Inflammatory macrophage treated with lipopolysaccharide for 4 hours (primary cell): ENCODE measurements around the gene ACAN.

ENCODE experiments used
- DNase-seq: peaks from one replicate; pipeline ENCODE4 v3.0.0-alpha.2; 2020

Gene ACAN

GRCh38 chr15:88880944-88881740 lies 77.9 kb downstream of the ACAN start:
- DNase-seq, result no peak

GRCh38 chr15:88881775-88882174 lies 78.5 kb downstream of the ACAN start:
- no peak for DNase-seq

- no peak for DNase-seq
These were observed 79.5 kb downstream of the ACAN start for GRCh38 chr15:88882785-88883184.

DNA sequence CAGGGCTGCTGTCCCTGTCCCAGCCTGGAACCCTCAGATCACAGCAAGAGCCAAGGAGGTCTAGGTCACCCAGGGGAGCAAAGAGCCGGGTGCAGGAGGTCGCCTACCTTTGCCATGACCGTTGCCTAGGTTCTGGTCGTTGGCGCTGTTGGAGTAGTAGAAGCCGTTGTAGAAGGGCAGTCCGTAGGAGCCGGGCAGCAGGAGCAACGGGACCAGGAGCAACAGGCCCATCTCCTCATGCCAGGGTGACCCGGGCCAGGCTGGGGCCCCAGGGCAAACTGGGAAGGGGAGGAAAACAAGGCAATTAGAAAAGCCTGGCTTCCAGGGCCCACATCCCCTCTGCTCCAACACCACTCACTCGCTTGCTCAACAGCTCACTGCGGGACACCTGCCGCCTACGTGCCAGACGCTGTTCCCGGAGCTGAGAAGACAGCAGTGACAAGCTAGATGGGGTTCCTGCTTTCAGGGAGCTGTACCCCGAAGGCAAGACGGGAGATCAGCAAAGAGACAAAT lies 83.9 kb downstream of the ACAN start:
- no peak for DNase-seq

- no peak for DNase-seq
These were observed 85.5 kb downstream of the ACAN start for GRCh38 chr15:88888719-88889118.

GRCh38 chr15:88890495-88890894 lies 87.3 kb downstream of the ACAN start:
- no peak for DNase-seq

GRCh38 chr15:88891540-88892254 lies 88.5 kb downstream of the ACAN start:
- DNase-seq, result no peak

- DNase-seq, result peak; percentile 30
These were observed 91.1 kb downstream of the ACAN start for GRCh38 chr15:88894348-88894818.

DNA sequence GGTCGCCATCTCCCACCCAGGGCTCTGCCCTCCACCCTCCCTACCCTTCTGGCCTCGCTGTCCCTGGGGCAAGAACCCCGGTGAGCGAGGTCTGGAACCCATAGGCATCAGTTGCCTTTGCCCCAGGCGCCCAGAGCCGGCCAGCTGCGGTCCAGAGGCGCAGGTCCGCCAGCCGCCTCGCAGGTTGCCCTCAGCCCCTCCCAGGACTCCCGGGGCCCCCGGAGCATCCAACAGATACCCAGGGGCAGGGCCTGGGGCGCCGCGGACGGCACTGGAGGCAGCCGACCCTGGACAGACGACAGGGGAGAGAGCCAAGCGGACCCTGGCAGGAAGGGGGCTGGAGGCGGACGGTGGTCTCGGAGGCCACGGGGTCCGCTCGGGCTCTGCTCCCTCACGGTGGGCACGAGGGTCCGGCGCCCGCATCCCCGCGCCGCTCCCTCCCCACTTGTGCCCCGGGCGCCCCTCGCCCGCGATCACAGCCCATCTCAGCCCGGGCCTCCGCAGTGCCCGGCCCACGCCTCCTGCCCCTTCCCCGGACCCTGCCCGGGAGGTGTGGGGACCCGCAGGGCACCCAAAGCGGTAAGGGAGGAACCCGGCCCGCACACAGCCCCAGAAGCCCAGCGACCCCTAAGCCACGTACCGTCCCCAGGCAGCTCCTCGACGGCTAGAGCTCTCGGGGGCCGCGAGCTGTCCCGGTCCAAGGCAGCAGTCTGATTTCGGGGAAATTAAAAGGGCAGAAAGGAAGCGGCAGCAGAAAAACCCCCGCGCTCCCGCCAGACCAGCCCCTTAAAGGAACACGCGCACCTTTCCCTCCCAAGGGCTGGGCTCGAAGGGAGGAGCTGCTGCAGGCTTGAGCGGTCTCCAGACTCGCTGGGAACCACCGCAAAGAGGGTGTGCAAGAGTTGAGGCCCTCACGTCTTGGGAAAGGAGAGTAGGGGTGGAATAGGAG lies 91.9 kb downstream of the ACAN start, which contains the start of gene HAPLN3:
TSS of gene HAPLN3 (minus strand) at position 726 of the 949 bp plus-strand sequence. CDS start 8,246 bp downstream, outside the sequence.
- DNase-seq, result peak; percentile 46

- no peak for DNase-seq
These were observed 93.2 kb downstream of the ACAN start for GRCh38 chr15:88896333-88897033.

GRCh38 chr15:88897142-88897455 lies 93.9 kb downstream of the ACAN start:
- DNase-seq, result no peak

DNA sequence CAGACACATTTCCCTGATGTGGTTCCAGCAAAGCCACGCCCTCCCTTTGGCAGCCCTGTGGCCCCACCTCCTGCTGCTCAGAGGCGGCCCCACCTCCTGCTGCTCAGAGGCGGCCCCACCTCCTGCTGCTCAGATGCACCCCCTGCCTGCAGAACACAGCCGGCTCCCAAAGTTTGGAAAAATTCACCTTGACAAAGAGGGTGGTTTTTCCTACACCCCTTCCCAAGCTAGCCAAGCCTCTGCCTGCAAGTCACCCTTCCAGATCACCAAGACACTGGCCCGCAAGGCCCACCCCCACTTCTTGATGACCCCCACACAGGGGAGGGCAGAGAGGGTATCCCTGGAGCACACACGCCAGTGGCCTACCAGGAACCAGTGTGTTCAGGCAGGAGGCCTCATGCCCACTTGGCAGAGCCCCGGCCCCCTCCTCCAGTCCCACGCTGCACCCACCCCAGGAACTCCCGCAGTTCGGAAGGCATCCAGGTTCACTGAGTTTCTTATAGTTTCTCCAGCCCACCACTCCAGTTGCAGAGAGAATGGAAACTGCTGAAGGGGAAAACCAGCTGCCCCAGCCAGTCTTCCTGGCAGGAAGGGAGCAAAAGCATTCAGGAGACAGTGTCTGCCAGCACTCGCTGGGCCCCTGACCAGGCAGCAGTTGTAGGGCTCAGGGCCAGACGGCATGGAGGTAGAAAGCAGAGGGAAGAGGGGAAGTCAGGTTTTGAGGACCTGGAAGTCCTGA lies 94.4 kb downstream of the ACAN start:
- DNase-seq, result peak; percentile 77

GRCh38 chr15:88898736-88899135 lies 95.5 kb downstream of the ACAN start:
- DNase-seq, result no peak

DNA sequence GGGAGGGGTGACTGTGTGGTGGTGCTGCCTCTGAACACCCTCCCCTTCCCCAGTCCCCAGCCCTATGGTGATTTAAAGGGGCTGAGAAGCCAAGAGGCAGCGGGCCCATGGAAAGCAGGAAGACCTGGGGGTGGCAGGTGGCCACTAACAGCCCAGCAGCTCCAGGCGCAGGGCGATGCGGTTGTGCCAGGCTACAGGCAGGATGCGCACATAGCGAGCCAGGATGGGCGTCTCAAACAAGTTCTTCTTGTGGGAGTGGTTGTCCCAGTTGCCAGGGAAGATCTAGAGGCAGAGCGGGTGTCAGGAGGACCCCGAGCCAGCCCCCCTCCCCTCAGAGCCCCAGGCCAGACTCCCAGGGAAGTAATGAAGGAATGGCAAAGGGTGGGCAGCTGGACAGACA lies 96.0 kb downstream of the ACAN start:
- no peak for DNase-seq

DNA sequence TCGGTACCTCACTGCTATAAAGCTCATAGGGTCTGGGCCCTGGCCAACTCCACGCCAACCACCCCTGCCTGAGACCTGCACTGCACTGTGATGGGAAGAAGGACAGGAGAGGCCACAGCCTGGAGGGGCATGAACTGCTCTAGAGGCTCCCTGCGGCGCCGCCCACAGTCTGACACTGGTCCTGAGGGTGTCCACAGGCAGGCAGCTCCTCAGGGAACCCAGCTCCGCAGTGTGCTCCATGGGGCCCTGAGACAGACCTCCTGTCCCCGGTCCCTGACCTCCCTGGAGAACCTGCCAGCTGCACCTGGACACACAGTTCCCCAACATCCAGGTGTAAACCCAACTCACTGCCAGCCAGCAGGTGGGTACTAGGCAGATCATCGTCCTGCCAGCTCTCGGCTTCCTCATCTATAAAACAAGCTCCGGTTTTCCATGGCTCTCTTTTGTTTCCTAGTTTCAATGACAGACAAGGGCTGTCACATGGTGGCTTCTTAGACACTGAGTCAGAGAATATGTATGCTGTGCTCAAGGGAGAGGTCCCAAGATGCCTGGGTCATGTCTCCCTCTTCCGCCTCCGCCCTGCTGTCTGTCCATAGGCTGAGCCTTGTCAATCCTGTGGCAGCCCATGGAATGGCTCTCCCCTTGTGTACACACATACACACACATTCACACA lies 97.2 kb downstream of the ACAN start:
- peak; percentile 30 for DNase-seq

DNA sequence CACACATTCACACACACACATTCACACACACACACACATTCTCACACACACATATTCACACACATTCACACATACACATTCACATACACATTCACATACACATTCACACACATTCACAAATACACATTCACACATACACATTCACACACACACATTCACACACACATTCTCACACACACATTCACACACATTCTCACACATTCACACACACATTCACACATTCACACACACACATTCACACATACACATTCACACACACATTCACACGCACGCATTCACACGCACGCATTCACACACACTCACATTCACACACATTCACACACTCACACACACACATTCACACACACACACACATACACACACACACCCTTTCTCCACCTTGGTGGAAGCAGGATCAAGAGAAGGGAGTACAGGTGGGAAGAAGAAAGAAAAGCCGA lies 97.8 kb downstream of the ACAN start:
- no peak for DNase-seq

DNA sequence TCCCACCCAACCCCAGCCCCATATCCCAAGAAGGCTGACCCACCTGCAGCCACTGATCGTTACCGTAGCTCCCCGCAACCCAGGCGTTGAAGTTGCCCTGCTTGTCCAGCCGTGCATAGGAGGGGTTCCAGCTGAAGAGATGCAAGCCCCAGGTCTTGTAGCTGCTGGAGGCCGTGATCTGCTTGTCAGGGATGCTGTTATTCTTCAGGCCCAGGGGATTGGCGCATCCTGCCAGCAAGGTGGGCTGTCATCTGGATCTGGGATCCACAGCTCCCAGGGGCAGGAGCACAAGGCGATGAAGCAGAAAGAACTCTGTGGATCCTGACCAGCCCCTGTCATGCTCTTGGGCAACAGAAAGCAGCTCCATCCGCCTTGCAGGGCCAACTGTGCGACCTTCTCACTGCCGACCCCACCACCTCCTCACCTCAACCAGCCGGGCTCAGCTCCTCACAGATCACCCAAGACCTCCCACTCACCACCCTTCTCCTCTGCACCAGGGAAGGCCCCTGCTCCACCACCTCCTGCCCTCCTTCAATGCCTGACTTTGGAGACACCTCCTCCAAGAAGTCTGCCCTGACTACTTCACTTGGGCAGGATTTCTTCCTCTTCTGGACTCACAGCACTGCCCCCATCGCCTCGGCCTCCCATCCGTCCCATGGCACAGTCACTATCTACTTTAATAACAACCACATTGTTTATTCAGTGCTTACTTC lies 98.4 kb downstream of the ACAN start:
- DNase-seq, result no peak

GRCh38 chr15:88902221-88902835 lies 99.1 kb downstream of the ACAN start:
- no peak for DNase-seq

GRCh38 chr15:88902846-88903245 lies 99.6 kb downstream of the ACAN start:
- DNase-seq, result no peak

DNA sequence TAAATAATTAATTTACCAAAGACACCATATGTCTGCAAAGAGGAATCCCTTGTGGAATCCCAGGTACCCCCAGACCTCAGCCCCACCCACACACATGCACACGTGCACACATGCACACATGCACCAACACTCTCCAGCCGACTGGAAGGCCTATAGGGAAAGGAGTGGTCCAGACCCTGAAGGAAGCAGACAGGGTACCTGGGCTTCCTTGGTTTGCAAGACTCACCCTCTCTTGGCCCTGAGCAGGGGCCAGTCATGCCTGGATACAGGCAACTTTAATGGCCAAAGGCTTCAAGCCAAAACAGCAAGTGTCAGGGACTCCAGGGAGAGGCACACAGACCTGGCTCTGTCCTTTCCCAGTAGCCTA lies 101.0 kb downstream of the ACAN start:
- no peak for DNase-seq
